GM18499 (cell line): Measurements from ENCODE around the gene OLFML1.

ENCODE experiments used
- ATAC-seq: cut with Tn5 transposase; IDR thresholded peaks from one replicate; pipeline ENCODE4 v1.9.1; 2021; ENCODE audit warnings: moderate number of reproducible peaks; ENCODE audit not compliant: insufficient read depth, unreplicated experiment

The OLFML1 gene

DNA sequence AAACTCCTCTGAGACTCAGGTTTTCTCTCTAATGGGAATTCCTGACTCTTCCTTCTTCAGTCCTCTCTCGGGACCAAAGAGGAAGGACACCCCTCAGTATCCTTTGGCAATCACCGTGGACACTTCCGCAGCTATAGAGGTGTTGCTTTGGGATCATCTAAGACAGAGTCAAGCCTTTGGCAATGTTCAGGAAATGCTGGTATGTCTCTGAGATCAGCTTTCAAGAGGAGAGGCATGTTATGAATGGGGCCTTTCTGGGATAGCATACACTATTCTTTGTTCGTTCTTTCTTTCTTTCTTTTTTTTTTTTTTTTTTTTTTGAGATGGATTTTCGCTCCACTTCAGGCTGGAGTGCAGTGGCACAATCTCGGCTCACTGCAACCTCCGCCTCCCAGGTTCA lies 14.2 kb upstream of the OLFML1 start:
- ATAC-seq: no peak

DNA sequence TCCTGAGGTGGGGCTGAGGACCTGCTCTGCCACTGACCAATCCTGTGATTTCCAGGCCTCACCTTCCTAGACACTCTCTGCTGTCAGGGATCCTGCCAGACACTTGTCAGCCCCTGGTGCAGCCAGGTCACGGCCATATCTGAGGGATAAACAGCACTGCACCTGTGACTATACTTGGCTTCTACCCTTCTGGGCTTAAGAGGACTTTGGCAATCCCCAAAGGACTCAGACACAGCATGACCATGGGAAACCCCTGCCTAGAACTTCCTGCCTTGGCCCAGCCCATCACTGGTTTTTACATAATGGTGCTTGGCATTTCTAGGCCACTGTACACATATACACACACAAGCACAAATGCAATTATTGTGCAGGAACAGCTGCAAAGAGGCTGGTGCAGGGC lies 11.6 kb upstream of the OLFML1 start:
- ATAC-seq: peak; percentile 86

DNA sequence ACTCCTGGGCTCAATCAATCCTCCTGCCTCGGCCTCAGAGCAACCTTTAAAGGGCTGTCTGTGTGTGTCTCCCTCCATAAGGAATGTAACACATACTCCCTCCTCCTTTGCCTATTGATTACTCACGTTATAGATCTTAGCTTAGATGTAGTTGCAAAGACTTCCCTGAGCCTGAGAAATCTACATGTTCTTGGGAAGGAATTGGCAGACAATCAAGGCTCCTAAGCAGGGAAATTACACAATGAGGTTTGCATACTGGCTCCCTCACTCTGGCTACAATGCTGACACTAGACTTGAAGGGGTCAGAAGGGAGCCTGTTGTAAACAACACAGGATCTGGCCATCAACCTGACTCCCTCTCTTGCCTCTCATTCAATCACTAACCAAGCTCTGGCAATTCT lies 5.2 kb upstream of the OLFML1 start:
- ATAC-seq: no peak

DNA sequence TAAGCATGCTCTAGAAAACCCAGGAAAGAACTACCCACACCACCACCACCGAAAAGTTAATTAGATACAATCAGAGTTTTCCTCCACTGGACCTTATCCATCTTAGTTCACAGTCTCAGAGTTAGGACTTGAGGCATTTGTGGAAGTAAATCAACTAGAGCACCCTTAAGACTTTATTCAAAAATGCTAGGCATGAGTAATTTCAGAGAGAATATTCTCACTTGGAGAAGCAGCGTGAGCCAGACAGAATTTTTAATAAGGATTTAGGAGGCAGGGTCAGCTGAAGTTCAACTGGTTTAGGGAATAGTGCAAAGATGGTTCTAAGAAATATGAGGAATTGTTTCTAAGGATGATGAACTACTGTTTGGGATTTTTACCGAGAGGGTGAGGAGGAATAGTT lies 1.2 kb upstream of the OLFML1 start:
- no peak for ATAC-seq

DNA sequence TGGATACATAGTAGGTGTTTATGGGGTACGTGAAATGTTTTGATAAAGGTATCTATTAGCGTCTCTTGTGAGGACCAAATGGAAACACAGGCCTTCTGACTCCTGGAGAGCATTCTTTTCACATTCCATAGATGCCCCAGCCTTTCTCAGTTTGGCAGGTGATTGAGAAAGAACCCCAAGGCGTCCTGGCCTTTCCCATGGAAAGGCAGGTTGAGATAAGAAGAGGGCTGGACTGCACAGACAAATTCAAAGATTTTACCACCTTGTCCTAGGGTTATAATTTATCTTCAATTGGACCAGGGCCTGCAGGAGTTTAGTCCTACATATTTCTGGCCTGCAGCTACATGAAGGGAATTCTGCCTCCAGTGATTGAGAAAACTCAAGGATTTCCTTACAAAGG lies 661 bp upstream of the OLFML1 start:
- ATAC-seq: no peak

DNA sequence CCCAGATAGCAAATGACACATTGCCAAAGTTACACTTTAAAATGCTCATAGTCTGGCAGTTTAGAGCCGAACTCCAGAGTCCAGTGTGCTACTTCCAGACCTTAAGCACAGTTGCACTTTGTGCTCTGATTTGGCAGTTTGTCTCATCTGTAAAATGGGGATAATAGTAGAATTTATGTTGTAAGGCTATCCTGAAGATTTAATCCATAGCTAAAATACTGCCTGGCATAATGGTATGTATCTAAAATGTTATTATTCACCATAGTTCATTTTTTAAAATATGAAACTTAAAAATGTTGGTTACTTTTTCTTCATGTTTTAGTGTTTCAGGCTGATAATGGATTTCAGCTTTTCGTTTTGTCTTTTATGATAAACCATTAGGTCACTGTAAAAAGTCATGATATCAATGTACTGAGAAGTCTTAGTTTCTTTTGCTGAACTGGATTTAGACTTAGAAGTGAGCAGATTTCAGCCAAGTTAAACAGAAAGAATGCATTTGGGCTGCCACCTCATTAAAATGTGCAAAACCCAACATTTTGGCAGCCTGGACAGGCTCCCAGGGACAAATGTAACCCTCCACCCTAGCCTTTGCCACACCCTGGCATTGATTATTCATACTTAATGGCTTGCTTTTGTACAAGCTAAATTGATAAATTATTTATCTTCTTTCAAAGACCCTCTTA lies 933 bp downstream of the OLFML1 start:
- ATAC-seq: no peak

DNA sequence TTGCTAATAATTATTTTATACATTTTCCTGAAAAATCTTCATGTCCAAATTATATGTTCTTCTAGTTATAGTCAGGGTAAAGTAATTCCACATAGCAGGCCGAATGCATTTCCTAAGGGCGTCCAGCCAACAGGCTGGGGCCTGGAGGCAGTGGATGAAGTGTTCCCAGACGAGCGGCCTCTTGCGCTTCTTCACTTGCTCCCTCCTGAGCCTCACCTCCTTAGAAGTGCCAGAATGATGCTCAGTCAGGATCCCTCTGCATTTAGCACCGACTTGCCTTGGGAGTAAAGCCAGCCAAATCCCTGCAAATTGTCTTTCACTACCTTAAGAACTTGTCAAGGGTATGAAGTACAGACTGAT lies 1.5 kb downstream of the OLFML1 start:
- ATAC-seq: no peak

DNA sequence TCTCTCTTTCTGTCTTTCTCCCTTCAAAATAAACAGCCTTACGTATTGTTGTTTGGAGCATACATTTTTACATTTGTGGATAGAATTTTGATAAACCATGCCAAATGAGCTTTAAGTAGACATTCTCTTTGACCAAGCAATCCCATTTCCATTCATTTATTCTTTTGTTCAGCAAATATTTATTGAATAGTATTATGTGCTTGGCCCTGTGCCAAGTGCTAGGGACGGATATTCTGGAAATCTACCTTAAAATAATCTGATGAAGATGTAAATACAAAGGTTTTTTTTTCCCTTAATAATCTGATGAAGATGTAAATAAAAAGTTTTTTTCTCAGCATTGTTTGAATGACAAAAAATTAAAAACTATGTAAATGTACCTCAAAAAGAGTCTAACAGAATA lies 2.1 kb downstream of the OLFML1 start:
- ATAC-seq: no peak

DNA sequence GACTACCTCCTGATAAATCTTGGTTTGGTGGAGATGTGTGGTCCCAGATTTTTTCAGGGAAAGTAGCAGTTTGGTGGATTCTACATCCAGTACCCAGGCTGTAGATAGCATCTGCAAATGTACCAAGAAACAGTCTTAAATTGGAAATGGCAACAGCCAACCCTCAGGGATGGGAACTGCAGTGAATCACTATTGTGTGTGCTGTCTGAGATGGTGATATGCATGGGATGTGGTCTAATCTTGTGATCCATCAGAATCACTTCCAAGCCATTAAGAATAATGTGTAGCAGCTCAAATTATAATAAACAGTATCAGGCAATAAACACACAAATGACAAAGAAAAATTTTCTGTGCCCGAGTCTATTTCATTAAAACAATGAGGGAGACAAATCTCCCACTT lies 3.4 kb downstream of the OLFML1 start:
- ATAC-seq: no peak

DNA sequence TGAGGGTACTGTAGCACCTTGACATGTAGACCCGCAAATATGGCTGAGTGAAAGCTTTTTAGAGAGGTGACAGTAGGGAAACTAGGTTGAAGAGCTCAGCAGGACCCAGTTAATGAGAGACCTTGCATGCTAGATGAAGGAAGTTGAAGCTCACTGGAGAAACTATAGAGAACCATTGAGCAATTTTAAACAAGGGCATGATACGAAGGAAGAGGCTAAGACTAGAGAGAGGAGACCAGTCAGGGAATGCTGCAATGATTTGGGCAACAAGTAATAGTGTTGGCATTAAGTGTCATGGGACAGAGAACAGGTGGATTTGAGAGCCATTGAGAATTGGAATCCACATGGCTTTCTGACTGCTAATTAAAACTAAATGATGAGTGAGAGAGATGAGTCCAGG lies 4.1 kb downstream of the OLFML1 start:
- no peak for ATAC-seq

DNA sequence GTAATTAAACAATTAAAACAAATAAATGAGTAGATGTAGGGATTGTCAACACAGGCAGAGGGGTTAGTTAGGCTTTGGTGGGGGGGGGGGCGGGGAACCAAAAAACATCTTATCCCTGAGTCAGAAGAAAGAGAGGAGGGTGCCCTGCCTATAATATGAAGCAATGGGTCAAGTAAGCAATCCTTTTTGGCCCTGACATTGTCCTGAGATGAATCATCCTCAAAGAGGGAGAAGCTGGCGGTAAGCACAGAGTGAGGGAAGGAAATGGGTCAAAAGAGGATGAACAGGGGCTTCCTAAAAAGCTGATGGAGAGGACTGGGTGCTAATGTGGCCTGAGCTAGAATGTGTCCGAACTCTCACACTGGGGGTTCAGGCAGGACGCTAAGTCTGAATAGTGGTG lies 4.7 kb downstream of the OLFML1 start:
- no peak for ATAC-seq

DNA sequence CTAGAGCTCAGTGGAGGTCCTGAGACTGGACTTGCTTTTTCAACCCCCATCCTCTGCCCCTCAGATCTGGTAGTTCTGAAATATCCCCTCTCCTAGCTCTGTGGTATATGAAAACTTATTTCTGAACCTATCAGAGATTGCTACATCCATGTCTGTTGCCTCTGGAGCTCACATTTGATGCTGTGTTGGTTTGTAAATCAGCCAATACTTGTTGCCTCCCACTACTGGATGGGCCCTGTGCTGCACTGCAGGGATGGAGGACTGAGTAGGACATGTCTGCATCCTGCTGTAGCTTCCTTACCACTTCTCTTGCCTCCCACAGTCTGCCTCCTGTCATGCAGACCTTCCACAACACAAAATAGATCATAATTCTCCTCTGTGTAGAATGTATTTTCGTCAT lies 5.2 kb downstream of the OLFML1 start:
- ATAC-seq: no peak

DNA sequence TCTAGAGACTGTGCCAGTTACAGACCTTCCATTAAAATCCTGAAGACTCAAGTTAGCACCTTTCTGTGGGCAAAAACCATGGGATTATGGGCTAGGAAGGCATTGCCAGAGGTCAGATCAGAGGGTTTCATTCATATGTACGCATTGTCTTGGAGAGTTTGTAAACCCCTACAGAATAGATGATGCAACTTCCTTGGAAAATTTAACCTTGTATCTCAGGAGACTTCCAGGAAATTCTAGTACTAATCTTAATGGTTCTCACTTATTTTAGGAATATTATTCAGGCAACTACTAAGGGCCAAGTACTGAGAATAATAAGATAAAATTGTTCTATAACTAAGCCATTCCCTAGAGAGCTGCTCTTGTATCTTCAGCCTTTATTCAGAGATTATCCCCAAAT lies 6.9 kb downstream of the OLFML1 start:
- ATAC-seq: no peak

DNA sequence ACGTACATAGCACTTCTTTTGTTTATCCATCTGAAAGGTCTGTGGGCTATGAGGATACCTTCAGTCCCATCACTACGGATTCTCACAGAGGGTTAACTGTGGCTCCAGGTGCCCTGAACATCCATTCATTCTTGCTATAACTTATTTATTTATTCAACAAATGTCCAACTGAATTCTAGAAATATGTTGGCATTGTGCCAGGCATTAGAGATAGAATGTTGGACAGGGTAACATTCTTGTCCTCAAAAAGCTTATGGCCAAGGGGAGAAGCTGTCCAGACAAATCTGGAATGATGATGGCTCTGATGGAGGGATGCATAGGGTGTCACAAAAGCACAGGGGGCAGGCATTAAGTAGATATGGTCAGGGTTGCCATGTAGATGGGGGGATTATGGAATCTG lies 8.4 kb downstream of the OLFML1 start:
- no peak for ATAC-seq

DNA sequence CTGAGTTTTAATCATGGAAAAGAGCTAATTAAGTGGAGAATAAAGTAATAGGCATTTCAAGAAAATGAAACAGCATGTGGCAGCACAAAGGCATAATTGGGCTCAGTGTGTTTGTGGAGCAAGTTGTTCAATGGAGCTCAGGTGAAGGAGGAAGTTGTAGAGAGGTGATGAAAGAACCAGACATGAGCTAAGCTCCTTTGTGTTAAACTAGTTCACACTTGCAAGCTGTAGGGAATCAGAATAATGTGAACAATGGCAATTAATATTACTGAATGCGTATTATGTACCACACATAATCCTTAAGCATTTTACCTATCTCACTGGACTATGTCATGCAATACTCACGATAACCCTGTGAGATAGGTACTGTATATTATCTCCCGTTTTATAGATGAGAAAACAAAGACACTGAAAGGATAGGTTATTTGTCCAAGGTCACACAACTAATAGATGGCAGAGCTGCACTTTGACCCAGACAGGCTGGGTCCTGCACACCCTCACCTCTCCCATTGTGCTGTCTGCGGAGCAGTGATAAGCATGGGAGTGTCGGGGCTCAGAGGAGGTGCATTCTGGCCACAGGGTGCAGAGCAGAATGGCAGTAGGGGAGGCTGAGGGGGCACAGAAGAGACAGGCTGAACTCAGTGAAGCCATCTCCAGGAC lies 8.9 kb downstream of the OLFML1 start:
- ATAC-seq: no peak

DNA sequence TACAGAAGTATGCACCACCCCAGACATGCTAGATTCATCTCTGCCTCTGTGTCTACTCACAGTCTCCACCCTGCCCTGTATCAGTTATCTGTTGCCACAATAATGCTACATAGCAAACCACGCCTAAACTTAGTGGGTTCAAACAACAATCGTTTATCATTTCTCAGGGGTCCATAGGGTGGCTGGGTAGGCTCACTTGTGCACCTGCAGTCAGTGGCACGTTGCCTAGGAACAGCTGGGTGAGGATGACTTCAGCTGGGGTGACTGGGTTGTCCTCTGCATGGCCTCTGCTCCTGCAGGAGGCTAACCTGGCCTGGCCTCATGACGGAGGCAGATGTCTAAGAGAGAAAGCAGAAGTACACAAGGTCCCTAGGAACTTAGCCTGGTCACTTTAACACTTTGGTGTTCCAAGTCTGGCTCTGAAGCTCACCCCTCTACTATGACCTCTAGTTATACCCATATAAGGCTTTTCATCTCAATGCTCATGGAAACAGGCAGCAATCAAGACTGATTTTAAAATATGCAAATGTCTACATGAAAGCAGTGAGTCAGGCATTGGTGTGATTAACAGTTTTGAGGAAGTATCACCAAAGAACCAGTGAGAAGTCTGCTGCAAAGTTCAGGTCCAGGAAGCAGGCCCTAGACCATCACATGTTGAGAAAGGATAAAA lies 10.7 kb downstream of the OLFML1 start:
- ATAC-seq: peak; percentile 93

DNA sequence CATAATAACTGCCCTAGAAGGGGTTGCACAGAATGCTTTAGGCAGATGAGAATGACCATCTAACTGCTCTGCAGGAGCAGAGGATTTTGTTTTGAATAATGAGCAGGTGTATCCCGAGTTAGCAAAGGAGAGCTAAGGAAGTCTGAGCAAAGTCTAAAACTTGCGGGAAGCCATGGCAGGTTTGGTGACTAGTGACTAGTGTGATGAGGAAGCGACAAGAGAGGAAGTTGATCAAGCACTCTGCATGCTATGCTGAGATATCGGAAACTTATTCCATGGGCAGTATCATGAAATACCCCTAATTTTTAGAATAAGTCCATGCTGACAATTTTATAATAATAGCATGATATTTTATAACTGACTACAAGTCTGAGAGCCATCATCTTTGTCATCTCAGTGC lies 12.9 kb downstream of the OLFML1 start:
- no peak for ATAC-seq

DNA sequence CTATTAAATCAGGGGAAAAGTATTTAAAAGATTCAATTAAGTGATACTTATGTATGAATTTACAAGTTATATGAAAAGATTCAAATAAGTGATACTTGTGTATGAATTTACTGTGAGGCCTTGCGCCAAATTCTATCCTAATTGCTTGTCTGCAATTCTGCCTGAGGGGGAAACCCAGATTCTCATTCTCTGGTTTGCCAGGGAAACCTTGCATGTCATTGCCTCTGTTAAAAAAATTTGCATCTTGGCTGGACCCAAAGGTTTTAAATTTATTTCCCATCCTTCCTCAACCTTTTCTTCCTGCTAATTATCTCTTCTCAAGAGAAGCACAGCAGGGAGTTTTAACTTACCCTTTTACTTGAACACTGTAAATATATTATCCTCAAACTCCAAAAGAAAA lies 13.8 kb downstream of the OLFML1 start:
- ATAC-seq: no peak

DNA sequence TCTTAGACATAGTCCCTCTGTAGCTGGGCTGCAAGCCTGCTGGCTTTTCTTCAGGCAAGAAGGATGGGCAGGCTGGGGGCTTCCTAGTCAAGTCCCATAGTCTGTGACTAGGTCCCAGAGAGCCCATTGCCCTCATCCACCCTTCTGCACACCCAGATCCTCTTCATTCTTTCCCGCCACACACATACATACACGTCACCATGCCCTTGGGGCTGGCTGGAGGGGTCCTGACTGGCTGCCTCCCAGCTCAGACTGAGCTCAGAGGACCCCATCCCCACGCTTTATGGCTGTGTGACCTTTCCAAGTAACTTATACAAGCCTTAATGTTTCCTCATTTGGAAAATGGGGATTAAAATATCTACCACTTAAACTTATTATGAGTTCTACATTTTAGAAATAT lies 14.9 kb downstream of the OLFML1 start:
- no peak for ATAC-seq

DNA sequence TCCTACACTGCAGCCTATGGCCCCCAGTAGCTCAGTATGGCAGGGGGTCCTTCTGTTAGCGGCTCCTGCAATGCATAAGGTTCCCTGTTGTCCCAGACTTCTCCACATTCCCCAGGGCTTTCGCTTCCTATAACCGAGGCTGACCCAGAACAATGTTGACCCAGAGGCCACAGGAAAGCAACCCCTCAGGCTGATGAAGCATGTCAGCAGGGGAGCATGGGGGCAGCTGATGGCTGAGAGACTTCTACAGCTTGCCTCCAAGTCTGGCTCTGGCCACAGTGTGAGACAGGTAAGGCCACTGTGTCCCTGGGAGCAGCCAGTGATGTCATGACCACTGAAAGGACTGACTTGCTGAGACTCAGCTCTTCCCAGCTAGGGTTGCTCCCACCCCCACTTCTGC lies 15.9 kb downstream of the OLFML1 start:
- ATAC-seq: no peak

DNA sequence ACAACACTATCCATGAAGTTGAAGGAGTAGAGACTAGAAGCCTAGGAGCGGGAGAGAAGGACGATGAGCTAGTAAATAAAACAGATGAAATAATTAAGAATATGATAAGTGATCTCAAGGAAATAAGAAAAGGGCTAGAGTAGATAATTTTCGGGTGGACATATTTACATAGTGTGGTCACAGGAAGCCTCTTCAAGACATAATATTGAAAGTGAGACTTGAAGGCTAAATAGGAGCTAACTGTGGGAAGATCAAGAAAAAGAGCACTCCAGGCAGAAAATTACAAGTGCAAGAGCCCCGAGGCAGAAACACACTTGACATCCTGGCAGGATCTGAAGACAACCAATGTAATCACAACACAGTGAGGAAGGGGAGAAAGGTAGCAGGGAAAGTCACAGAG lies 16.6 kb downstream of the OLFML1 start:
- no peak for ATAC-seq

DNA sequence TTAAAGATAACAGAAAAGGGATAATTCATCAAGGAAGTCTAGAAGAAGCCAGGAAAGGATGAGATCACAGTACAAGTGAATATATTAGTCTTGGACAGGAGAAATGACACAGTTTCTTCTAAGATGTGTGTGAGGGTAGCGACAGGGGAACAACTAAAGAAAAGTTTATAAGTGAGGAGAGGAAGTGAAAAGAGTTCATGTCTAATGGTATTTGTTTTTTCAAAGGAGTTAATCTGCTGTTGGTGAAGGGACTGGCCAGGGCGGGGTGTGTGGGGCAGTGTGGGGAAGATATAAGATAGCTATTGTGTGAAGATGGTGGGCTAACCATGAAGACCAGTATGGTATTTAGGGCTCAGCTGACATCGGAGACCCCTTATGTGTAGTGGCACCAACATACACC lies 20.9 kb downstream of the OLFML1 start:
- ATAC-seq: no peak
